HepG2 (cell line): ENCODE measurements around the gene FBXO9. TPM values are rescaled to one million over a fixed set of nuclear protein-coding genes. Genes with fewer than 3 reads are reported as not detected.

Source experiments
- ARHGAP35 ChIP-seq: sonication (generic); formaldehyde crosslinking; IDR thresholded peaks from 2 replicates; pipeline ENCODE4 v1.9.0; 2022; ENCODE audit warnings: mild to moderate bottlenecking, inconsistent platforms, moderate library complexity, missing genetic modification reagents, borderline replicate concordance
- ATAD3A ChIP-seq: sonication (generic); formaldehyde crosslinking; IDR thresholded peaks from 2 replicates; pipeline ENCODE4 v1.4.0; 2020; ENCODE audit warnings: missing genetic modification reagents
- BRD4 ChIP-seq: sonication (generic); formaldehyde crosslinking; IDR thresholded peaks from 2 replicates; pipeline ENCODE4 v1.4.0; 2020; ENCODE audit warnings: missing genetic modification reagents
- HDAC2 ChIP-seq: sonication (generic); formaldehyde crosslinking; IDR thresholded peaks from 2 replicates; pipeline ENCODE4 v1.4.0; 2020; ENCODE audit warnings: missing genetic modification reagents
- KAT2B ChIP-seq: fragments of 150-350 bp; IDR thresholded peaks from 2 replicates; pipeline ENCODE4 v1.6.1; 2014; ENCODE audit warnings: low read depth, low read length, borderline replicate concordance
- KDM1A ChIP-seq: IDR thresholded peaks from 2 replicates; pipeline ENCODE4 v1.6.1; 2016; ENCODE audit warnings: missing compliant biosample characterization
- PHF21A ChIP-seq: sonication (generic); formaldehyde crosslinking; IDR thresholded peaks from 2 replicates; pipeline ENCODE4 v1.5.0; 2020; ENCODE audit warnings: mild to moderate bottlenecking, missing genetic modification reagents
- SRSF9 ChIP-seq: fragments of 200-400 bp; formaldehyde crosslinking; IDR thresholded peaks from 2 replicates; pipeline ENCODE4 v1.6.1; 2018; ENCODE audit warnings: borderline replicate concordance, mild to moderate bottlenecking, low read depth, low read length; ENCODE audit not compliant: insufficient read depth, poor library complexity, severe bottlenecking
- TBL1XR1 ChIP-seq: fragments of 150-350 bp; IDR thresholded peaks from 2 replicates; pipeline ENCODE4 v1.6.1; 2014; ENCODE audit warnings: borderline replicate concordance, low read length; ENCODE audit not compliant: partially characterized antibody
- TOE1 ChIP-seq: sonication (generic); formaldehyde crosslinking; IDR thresholded peaks from 2 replicates; pipeline ENCODE4 v1.4.0; 2020; ENCODE audit warnings: mild to moderate bottlenecking, missing genetic modification reagents
- ZNF180 ChIP-seq: sonication (generic); formaldehyde crosslinking; IDR thresholded peaks from 2 replicates; pipeline ENCODE4 v1.4.0; 2020; ENCODE audit warnings: low read depth, missing genetic modification reagents, borderline replicate concordance
- ZNF564 ChIP-seq: sonication (generic); formaldehyde crosslinking; IDR thresholded peaks from 2 replicates; pipeline ENCODE4 v1.8.1; 2023; ENCODE audit warnings: mild to moderate bottlenecking, missing genetic modification reagents
- ZNF703 ChIP-seq: sonication (generic); formaldehyde crosslinking; IDR thresholded peaks from 2 replicates; pipeline ENCODE4 v1.5.1; 2020; ENCODE audit warnings: missing genetic modification reagents, mild to moderate bottlenecking, moderate library complexity, borderline replicate concordance
- polyA plus RNA-seq, 8 experiments: library from polyadenylated mRNA; depleted of rRNA in 3 of 8; stranded (reverse) in 7 of 8; unstranded in 1 of 8; fragments of >200 nt; fragmentation: Illumina TruSeq in 4 of 8; extraction: Trizol in 4 of 8; gene quantifications; 2 replicates each; pipeline versions ENCODE4 v1.2.1 to v1.2.3, GENCODE V29; 2011 to 2016; ENCODE audit warnings: low read depth in 4 of 8, missing spikeins in 1 of 8, mixed read lengths in 1 of 8; ENCODE audit not compliant: insufficient read depth in 1 of 8
- total RNA-seq, 5 experiments: library from RNA; depleted of rRNA; stranded (reverse); fragments of >200 nt; fragmentation: Illumina TruSeq; extraction: Trizol; gene quantifications; 2 replicates each; pipeline ENCODE4 v1.2.3, GENCODE V29; 2016; ENCODE audit warnings: low read depth in 1 of 5
- TF ChIP-seq, protein P1 (sequence below): IDR thresholded peaks from 2 replicates; pipeline ENCODE4 v1.6.1; 2016; ENCODE audit warnings: low read depth, missing genetic modification reagents, missing compliant biosample characterization
- TF ChIP-seq, protein P2 (sequence below): sonication (generic); formaldehyde crosslinking; IDR thresholded peaks from 2 replicates; pipeline ENCODE4 v1.8.0; 2022; ENCODE audit warnings: missing genetic modification reagents, mild to moderate bottlenecking, moderate library complexity, borderline replicate concordance
- TF ChIP-seq, protein P3 (sequence below): sonication (generic); formaldehyde crosslinking; IDR thresholded peaks from 2 replicates; pipeline ENCODE4 v1.9.0; 2021; ENCODE audit warnings: missing genetic modification reagents, borderline replicate concordance
- TF ChIP-seq, protein P4 (sequence below): sonication (generic); formaldehyde crosslinking; IDR thresholded peaks from 2 replicates; pipeline ENCODE4 v1.5.1; 2020; ENCODE audit warnings: mild to moderate bottlenecking, missing genetic modification reagents

The FBXO9 gene
- total and polyA plus RNA-seq, 2 of the 13 experiments (the other 11 are each of a cell fraction or from before 2014, with no cell fraction given) = 64.3 to 98.4 TPM

DNA sequence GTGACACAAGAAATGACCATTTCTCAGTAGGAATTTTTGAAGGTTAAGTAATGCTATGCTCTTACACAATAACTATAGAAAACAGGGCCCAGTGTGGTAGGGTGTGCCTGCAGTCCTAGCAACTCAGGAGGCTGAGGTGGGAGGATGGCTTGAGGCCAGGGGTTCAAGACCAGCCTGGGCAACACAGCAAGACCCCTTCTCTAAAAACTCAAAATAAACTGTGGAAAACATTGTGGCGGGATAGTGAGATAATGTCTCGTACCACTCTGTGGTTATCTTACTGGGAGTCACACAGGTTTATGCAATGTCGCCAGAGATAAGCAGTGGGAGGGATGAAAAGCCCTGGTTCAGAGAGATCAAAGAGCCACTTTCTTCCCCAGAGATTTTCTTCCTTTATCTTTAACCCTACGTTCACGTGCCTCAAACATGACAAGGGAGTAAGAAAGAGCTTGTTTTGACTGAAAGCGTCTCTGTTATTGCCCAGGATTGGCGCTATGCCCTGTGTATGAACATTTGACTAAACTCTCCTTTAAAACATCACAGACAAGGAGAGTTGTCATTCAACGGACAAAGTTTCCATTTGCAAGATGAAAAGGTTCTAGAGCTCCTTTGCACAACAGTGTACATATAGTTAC lies 69.5 kb downstream of the FBXO9 start (continued):
- TF ChIP-seq, protein P1, sequence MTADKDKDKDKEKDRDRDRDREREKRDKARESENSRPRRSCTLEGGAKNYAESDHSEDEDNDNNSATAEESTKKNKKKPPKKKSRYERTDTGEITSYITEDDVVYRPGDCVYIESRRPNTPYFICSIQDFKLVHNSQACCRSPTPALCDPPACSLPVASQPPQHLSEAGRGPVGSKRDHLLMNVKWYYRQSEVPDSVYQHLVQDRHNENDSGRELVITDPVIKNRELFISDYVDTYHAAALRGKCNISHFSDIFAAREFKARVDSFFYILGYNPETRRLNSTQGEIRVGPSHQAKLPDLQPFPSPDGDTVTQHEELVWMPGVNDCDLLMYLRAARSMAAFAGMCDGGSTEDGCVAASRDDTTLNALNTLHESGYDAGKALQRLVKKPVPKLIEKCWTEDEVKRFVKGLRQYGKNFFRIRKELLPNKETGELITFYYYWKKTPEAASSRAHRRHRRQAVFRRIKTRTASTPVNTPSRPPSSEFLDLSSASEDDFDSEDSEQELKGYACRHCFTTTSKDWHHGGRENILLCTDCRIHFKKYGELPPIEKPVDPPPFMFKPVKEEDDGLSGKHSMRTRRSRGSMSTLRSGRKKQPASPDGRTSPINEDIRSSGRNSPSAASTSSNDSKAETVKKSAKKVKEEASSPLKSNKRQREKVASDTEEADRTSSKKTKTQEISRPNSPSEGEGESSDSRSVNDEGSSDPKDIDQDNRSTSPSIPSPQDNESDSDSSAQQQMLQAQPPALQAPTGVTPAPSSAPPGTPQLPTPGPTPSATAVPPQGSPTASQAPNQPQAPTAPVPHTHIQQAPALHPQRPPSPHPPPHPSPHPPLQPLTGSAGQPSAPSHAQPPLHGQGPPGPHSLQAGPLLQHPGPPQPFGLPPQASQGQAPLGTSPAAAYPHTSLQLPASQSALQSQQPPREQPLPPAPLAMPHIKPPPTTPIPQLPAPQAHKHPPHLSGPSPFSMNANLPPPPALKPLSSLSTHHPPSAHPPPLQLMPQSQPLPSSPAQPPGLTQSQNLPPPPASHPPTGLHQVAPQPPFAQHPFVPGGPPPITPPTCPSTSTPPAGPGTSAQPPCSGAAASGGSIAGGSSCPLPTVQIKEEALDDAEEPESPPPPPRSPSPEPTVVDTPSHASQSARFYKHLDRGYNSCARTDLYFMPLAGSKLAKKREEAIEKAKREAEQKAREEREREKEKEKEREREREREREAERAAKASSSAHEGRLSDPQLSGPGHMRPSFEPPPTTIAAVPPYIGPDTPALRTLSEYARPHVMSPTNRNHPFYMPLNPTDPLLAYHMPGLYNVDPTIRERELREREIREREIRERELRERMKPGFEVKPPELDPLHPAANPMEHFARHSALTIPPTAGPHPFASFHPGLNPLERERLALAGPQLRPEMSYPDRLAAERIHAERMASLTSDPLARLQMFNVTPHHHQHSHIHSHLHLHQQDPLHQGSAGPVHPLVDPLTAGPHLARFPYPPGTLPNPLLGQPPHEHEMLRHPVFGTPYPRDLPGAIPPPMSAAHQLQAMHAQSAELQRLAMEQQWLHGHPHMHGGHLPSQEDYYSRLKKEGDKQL = peak; percentile 93
- no peak for TF ChIP-seq TBL1XR1
- 0 out of 2 replicates have a peak, but pooled peaks have one; percentile 84 for TF ChIP-seq ZNF703
- peak; percentile 97 for TF ChIP-seq PHF21A
- no peak; the same call in 1 of the 2 replicates for TF ChIP-seq ZNF564 (CRISPR knock-in tag)
- peak; percentile 97 for TF ChIP-seq HDAC2 (CRISPR knock-in tag)
- TF ChIP-seq, protein P2, sequence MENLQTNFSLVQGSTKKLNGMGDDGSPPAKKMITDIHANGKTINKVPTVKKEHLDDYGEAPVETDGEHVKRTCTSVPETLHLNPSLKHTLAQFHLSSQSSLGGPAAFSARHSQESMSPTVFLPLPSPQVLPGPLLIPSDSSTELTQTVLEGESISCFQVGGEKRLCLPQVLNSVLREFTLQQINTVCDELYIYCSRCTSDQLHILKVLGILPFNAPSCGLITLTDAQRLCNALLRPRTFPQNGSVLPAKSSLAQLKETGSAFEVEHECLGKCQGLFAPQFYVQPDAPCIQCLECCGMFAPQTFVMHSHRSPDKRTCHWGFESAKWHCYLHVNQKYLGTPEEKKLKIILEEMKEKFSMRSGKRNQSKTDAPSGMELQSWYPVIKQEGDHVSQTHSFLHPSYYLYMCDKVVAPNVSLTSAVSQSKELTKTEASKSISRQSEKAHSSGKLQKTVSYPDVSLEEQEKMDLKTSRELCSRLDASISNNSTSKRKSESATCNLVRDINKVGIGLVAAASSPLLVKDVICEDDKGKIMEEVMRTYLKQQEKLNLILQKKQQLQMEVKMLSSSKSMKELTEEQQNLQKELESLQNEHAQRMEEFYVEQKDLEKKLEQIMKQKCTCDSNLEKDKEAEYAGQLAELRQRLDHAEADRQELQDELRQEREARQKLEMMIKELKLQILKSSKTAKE (CRISPR knock-in tag) = peak; percentile 95
- no peak for TF ChIP-seq ARHGAP35 (CRISPR knock-in tag)
- TF ChIP-seq KAT2B = no peak
- TF ChIP-seq BRD4 (CRISPR knock-in tag) = no peak; the same call in 1 of the 2 replicates
- 0 out of 2 replicates have a peak, but pooled peaks have one; percentile 89 for TF ChIP-seq TOE1
- TF ChIP-seq, protein P3, sequence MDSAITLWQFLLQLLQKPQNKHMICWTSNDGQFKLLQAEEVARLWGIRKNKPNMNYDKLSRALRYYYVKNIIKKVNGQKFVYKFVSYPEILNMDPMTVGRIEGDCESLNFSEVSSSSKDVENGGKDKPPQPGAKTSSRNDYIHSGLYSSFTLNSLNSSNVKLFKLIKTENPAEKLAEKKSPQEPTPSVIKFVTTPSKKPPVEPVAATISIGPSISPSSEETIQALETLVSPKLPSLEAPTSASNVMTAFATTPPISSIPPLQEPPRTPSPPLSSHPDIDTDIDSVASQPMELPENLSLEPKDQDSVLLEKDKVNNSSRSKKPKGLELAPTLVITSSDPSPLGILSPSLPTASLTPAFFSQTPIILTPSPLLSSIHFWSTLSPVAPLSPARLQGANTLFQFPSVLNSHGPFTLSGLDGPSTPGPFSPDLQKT = no peak
- TF ChIP-seq ATAD3A (CRISPR knock-in tag) = no peak
- TF ChIP-seq, protein P4, sequence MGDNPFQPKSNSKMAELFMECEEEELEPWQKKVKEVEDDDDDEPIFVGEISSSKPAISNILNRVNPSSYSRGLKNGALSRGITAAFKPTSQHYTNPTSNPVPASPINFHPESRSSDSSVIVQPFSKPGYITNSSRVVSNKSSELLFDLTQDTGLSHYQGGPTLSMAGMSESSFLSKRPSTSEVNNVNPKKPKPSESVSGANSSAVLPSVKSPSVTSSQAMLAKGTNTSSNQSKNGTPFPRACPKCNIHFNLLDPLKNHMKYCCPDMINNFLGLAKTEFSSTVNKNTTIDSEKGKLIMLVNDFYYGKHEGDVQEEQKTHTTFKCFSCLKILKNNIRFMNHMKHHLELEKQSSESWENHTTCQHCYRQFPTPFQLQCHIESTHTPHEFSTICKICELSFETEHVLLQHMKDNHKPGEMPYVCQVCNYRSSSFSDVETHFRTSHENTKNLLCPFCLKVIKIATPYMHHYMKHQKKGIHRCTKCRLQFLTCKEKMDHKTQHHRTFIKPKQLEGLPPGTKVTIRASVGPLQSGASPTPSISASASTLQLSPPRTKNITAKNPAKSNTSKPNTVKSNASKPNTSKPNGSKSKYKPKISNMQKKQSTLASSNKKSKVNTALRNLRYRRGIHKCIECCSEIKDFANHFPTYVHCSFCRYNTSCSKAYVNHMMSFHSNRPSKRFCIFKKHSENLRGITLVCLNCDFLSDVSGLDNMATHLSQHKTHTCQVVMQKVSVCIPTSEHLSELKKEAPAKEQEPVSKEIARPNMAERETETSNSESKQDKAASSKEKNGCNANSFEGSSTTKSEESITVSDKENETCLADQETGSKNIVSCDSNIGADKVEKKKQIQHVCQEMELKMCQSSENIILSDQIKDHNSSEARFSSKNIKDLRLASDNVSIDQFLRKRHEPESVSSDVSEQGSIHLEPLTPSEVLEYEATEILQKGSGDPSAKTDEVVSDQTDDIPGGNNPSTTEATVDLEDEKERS = peak; percentile 94
- TF ChIP-seq ZNF180 (CRISPR knock-in tag) = no peak
- peak; percentile 96 for TF ChIP-seq KDM1A (CRISPR knock-in tag)
- TF ChIP-seq SRSF9 = no peak
